Ishikawa (cell line): ENCODE data around the gene CARMIL3.

Experiments used
- CEBPB ChIP-seq: IDR thresholded peaks from 2 replicates; pipeline ENCODE4 v1.6.1; 2012
- CREB1 ChIP-seq: IDR thresholded peaks from 2 replicates; pipeline ENCODE4 v1.6.1; 2012; ENCODE audit warnings: low read depth
- EGR1 ChIP-seq: IDR thresholded peaks from 2 replicates; pipeline ENCODE4 v1.6.1; 2012
- EP300 ChIP-seq: IDR thresholded peaks from 2 replicates; pipeline ENCODE4 v1.6.1; 2012; ENCODE audit warnings: borderline replicate concordance
- FOXM1 ChIP-seq: IDR thresholded peaks from 2 replicates; pipeline ENCODE4 v1.6.1; 2012; ENCODE audit warnings: low read depth, borderline replicate concordance
- MAX ChIP-seq: IDR thresholded peaks from 2 replicates; pipeline ENCODE4 v1.6.1; 2012
- NFIC ChIP-seq: IDR thresholded peaks from 2 replicates; pipeline ENCODE4 v1.6.1; 2012
- RAD21 ChIP-seq: IDR thresholded peaks from 2 replicates; pipeline ENCODE4 v1.6.1; 2012; ENCODE audit warnings: low read depth
- TAF1 ChIP-seq: IDR thresholded peaks from 2 replicates; pipeline ENCODE4 v1.6.1; 2012; ENCODE audit warnings: low read depth, mild to moderate bottlenecking
- TEAD4 ChIP-seq: IDR thresholded peaks from 2 replicates; pipeline ENCODE4 v1.6.1; 2012
- YY1 ChIP-seq: IDR thresholded peaks from 2 replicates; pipeline ENCODE4 v1.6.1; 2012; ENCODE audit warnings: low read depth
- ZBTB7A ChIP-seq: IDR thresholded peaks from 2 replicates; pipeline ENCODE4 v1.6.1; 2012; ENCODE audit warnings: low read depth
- TF ChIP-seq, protein P1 (sequence below): IDR thresholded peaks from 2 replicates; pipeline ENCODE4 v1.6.1; 2012; ENCODE audit warnings: low read depth, mild to moderate bottlenecking
- TF ChIP-seq, protein P2 (sequence below): IDR thresholded peaks from 2 replicates; pipeline ENCODE4 v1.6.1; 2012

- TF ChIP-seq, protein P1, sequence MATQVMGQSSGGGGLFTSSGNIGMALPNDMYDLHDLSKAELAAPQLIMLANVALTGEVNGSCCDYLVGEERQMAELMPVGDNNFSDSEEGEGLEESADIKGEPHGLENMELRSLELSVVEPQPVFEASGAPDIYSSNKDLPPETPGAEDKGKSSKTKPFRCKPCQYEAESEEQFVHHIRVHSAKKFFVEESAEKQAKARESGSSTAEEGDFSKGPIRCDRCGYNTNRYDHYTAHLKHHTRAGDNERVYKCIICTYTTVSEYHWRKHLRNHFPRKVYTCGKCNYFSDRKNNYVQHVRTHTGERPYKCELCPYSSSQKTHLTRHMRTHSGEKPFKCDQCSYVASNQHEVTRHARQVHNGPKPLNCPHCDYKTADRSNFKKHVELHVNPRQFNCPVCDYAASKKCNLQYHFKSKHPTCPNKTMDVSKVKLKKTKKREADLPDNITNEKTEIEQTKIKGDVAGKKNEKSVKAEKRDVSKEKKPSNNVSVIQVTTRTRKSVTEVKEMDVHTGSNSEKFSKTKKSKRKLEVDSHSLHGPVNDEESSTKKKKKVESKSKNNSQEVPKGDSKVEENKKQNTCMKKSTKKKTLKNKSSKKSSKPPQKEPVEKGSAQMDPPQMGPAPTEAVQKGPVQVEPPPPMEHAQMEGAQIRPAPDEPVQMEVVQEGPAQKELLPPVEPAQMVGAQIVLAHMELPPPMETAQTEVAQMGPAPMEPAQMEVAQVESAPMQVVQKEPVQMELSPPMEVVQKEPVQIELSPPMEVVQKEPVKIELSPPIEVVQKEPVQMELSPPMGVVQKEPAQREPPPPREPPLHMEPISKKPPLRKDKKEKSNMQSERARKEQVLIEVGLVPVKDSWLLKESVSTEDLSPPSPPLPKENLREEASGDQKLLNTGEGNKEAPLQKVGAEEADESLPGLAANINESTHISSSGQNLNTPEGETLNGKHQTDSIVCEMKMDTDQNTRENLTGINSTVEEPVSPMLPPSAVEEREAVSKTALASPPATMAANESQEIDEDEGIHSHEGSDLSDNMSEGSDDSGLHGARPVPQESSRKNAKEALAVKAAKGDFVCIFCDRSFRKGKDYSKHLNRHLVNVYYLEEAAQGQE: no peak
- TF ChIP-seq CEBPB: no peak
- TF ChIP-seq MAX: no peak
- TF ChIP-seq RAD21: no peak
- no peak for TF ChIP-seq TEAD4
- TF ChIP-seq CREB1: no peak
- TF ChIP-seq EGR1: no peak
- TF ChIP-seq, protein P2, sequence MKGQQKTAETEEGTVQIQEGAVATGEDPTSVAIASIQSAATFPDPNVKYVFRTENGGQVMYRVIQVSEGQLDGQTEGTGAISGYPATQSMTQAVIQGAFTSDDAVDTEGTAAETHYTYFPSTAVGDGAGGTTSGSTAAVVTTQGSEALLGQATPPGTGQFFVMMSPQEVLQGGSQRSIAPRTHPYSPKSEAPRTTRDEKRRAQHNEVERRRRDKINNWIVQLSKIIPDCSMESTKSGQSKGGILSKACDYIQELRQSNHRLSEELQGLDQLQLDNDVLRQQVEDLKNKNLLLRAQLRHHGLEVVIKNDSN: no peak
- no peak for TF ChIP-seq TAF1
- no peak for TF ChIP-seq NFIC
- no peak for TF ChIP-seq EP300
- TF ChIP-seq ZBTB7A: no peak
- TF ChIP-seq YY1: no peak
- no peak for TF ChIP-seq FOXM1
These were observed 25.3 kb downstream of the CARMIL3 start for GRCh38 chr14:24077086-24077485.
